Measurements from ENCODE around the gene ZNF536. TPM values are rescaled to one million over a fixed set of nuclear protein-coding genes. Genes with fewer than 3 reads are reported as not detected.

Gene ZNF536
- total RNA-seq, 1 experiment from 2014 or later, result 0.35 TPM

GRCh38 chr19:30543243-30543945, 171.2 kb downstream of the ZNF536 start (continued):
- TF ChIP-seq ATF6 (CRISPR knock-in tag; IDR thresholded peaks at IDR 0.05), result no peak
- TF ChIP-seq TCF7 (CRISPR knock-in tag; IDR thresholded peaks at IDR 0.05; ENCODE audit: low read depth), result no peak
- no peak for TF ChIP-seq ZNF317 (CRISPR knock-in tag; IDR thresholded peaks at IDR 0.05; ENCODE audit: borderline replicate concordance, low read depth)
- no peak for TF ChIP-seq NR2C2 (CRISPR knock-in tag; IDR thresholded peaks at IDR 0.05)
- TF ChIP-seq MXD4 (CRISPR knock-in tag; IDR thresholded peaks at IDR 0.05; ENCODE audit: borderline replicate concordance), result no peak
- no peak for TF ChIP-seq MAX (CRISPR knock-in tag; IDR thresholded peaks at IDR 0.05)
- TF ChIP-seq CBFB (CRISPR knock-in tag; IDR thresholded peaks at IDR 0.05; ENCODE audit: low read depth), result no peak
- TF ChIP-seq KAT7 (CRISPR knock-in tag; IDR thresholded peaks at IDR 0.05; ENCODE audit: borderline replicate concordance), result no peak
- TF ChIP-seq ARID4B (CRISPR knock-in tag; IDR thresholded peaks at IDR 0.05; ENCODE audit: borderline replicate concordance), result no peak

GRCh38 chr19:30545752-30546151, 173.6 kb downstream of the ZNF536 start:
- peaks cover 17% of the 10 kb centered on the region for H3K4me1 Mint-ChIP-seq
- CTCF ChIA-PET, result interaction anchor here (0.7 to 1.0 kb wide), 2 partner anchors 10 to 378 kb away, joined by 3 to 5 read pairs; no protein-coding TSS in a partner anchor
- H3K27ac Mint-ChIP-seq, result no peak overlapping the region
- H3K9me3 Mint-ChIP-seq, result peaks cover 9% of the 10 kb centered on the region
- DNase-seq (ENCODE audit: low spot score), result no peak
- H3K27me3 Mint-ChIP-seq (ENCODE audit: low read depth), result no peaks in the 10 kb centered on the region
- no peak for TF ChIP-seq ZMAT4 (CRISPR knock-in tag; IDR thresholded peaks at IDR 0.05)
- peak; percentile 94 for TF ChIP-seq ZNF423 (CRISPR knock-in tag; IDR thresholded peaks at IDR 0.05)
- no peak for TF ChIP-seq NR2C2 (CRISPR knock-in tag; IDR thresholded peaks at IDR 0.05)
- TF ChIP-seq USF2 (CRISPR knock-in tag; IDR thresholded peaks at IDR 0.05), result no peak
- peak; percentile 43; the same call in 1 of the 2 replicates for ATAC-seq
- H3K36me3 Mint-ChIP-seq, result no peaks in the 10 kb centered on the region
- POLR2A ChIA-PET, result no interaction called here
- H3K4me3 Mint-ChIP-seq, result no peak overlapping the region

GRCh38 chr19:30546332-30546731, 174.1 kb downstream of the ZNF536 start:
- CTCF ChIA-PET, result interaction anchor here (1.0 kb wide), 1 partner anchor 10 kb away, joined by 5 read pairs; no protein-coding TSS in a partner anchor
- no peak for TF ChIP-seq CDX4 (CRISPR knock-in tag; IDR thresholded peaks at IDR 0.05; ENCODE audit: borderline replicate concordance)
- TF ChIP-seq FOXP4 (CRISPR knock-in tag; IDR thresholded peaks at IDR 0.05), result no peak
- TF ChIP-seq CREB1 (CRISPR knock-in tag; IDR thresholded peaks at IDR 0.05), result no peak
- TF ChIP-seq ZNF263 (CRISPR knock-in tag; IDR thresholded peaks at IDR 0.05; ENCODE audit: low read depth), result no peak
- TF ChIP-seq E2F4 (CRISPR knock-in tag; IDR thresholded peaks at IDR 0.05; ENCODE audit: borderline replicate concordance, low read depth), result no peak
- no peak for TF ChIP-seq CBFB (CRISPR knock-in tag; IDR thresholded peaks at IDR 0.05; ENCODE audit: low read depth)
- TF ChIP-seq USF1 (CRISPR knock-in tag; IDR thresholded peaks at IDR 0.05), result no peak
- TF ChIP-seq SMAD4 (CRISPR knock-in tag; IDR thresholded peaks at IDR 0.05), result no peak

More at GRCh38 chr19:30546332-30546731, 174.1 kb downstream of the ZNF536 start:
- no peak for ATAC-seq
- no peaks in the 10 kb centered on the region for H3K36me3 Mint-ChIP-seq
- DNase-seq (ENCODE audit: low spot score), result no peak
- H3K4me1 Mint-ChIP-seq, result peaks cover 23% of the 10 kb centered on the region
- POLR2A ChIA-PET, result no interaction called here
- H3K9me3 Mint-ChIP-seq, result peaks cover 9% of the 10 kb centered on the region
- no peak overlapping the region for H3K27ac Mint-ChIP-seq
- H3K27me3 Mint-ChIP-seq (ENCODE audit: low read depth), result no peaks in the 10 kb centered on the region
- H3K4me3 Mint-ChIP-seq, result no peak overlapping the region
